ENCODE measurements around the gene NDUFB8.

GRCh38 chr10:100561005-100561404 lies 31.3 kb upstream of the NDUFB8 start:
- TF ChIP-seq CTCF (conservative IDR thresholded peaks at IDR 0.05 in 1 of 2, IDR thresholded peaks at IDR 0.05 in 1 of 2; ENCODE audit: low read depth in 1 of 2, low read length in 2 of 2), result no peak
- TF ChIP-seq EZH2 (IDR thresholded peaks at IDR 0.05; ENCODE audit: low read length, missing control alignments), result no peak

Data from fibroblast of lung (primary cell).